Suprapubic skin (tissue), 4 donors: Measurements from ENCODE around the gene DDX18. TPM values are rescaled to one million over a fixed set of nuclear protein-coding genes. Genes with fewer than 3 reads are reported as not detected.

Experiments
- DNase-seq, 2 donors: peaks; one replicate each; pipeline ENCODE4 v3.0.0-alpha.2; 2019; ENCODE audit warnings: low spot score in 2 of 2
- H3K27ac ChIP-seq: fragments of 200-600 bp; sonication (generic); one replicate; pipeline ENCODE4 v1.5.1; 2019
- H3K27me3 ChIP-seq: fragments of 200-600 bp; sonication (generic); one replicate; pipeline ENCODE4 v1.5.1; 2019
- H3K36me3 ChIP-seq: fragments of 200-600 bp; sonication (generic); one replicate; pipeline ENCODE4 v1.5.1; 2019
- H3K4me1 ChIP-seq: fragments of 200-600 bp; sonication (generic); one replicate; pipeline ENCODE4 v1.5.1; 2019
- H3K4me3 ChIP-seq: fragments of 200-600 bp; sonication (generic); one replicate; pipeline ENCODE4 v1.5.1; 2019; ENCODE audit warnings: mild to moderate bottlenecking
- H3K9me3 ChIP-seq: fragments of 200-600 bp; sonication (generic); one replicate; pipeline ENCODE4 v1.5.1; 2019
- CTCF ChIP-seq, 2 donors: fragments of 200-600 bp in 1 of 2; fragments of 450-650 bp in 1 of 2; sonication (generic) in 1 of 2; IDR thresholded peaks; one replicate each; pipeline ENCODE4 v1.5.1; 2016 to 2019; ENCODE audit warnings: antibody characterized with exemption in 2 of 2, mild to moderate bottlenecking in 1 of 2, moderate library complexity in 1 of 2
- EP300 ChIP-seq: sonication (generic); formaldehyde crosslinking; IDR thresholded peaks from one replicate; pipeline ENCODE4 v1.6.1; 2017; ENCODE audit warnings: antibody characterized with exemption
- POLR2A ChIP-seq, 2 donors: fragments of 450-650 bp; IDR thresholded peaks; one replicate each; pipeline ENCODE4 v1.6.1; 2017; ENCODE audit warnings: antibody characterized with exemption in 2 of 2, mild to moderate bottlenecking in 2 of 2, moderate library complexity in 2 of 2
- POLR2AphosphoS5 ChIP-seq, 3 donors: sonication (generic); formaldehyde crosslinking; IDR thresholded peaks; one replicate each; pipeline ENCODE4 v1.6.1; 2017; ENCODE audit warnings: antibody characterized with exemption in 3 of 3
- WGBS: methylation state at CpG from one replicate; pipeline ENCODE4 v1.1.5; 2018; 5-methylcytosine and 5-hydroxymethylcytosine counted together
- total RNA-seq, 4 donors: library from RNA; depleted of rRNA; stranded (reverse); fragments of >200 nt; gene quantifications; one replicate each; pipeline ENCODE4 v1.1.0, GENCODE V29; 2016

Gene DDX18
- total RNA-seq, 4 donors from 2014 or later: 32.3 to 61.7 (median 39.6) TPM

- H3K27ac ChIP-seq: no peak overlapping the region
- no peak for TF ChIP-seq POLR2AphosphoS5 (IDR thresholded peaks at IDR 0.05)
- H3K36me3 ChIP-seq: no peaks in the 10 kb centered on the region
- H3K9me3 ChIP-seq: no peaks in the 10 kb centered on the region
- H3K4me3 ChIP-seq: no peak overlapping the region
- peaks cover 3% of the 10 kb centered on the region for H3K4me1 ChIP-seq
- DNase-seq: no peak
- peaks cover 35% of the 10 kb centered on the region for H3K27me3 ChIP-seq
Observed at GRCh38 chr2:117862459-117862858, 48.0 kb downstream of the DDX18 start.

GRCh38 chr2:117875786-117876185 is 61.3 kb downstream of the DDX18 start:
- H3K36me3 ChIP-seq: no peaks in the 10 kb centered on the region
- H3K9me3 ChIP-seq: no peaks in the 10 kb centered on the region
- H3K27ac ChIP-seq: no peak overlapping the region
- TF ChIP-seq POLR2A (IDR thresholded peaks at IDR 0.05) (no peak), POLR2AphosphoS5 (IDR thresholded peaks at IDR 0.05) (no peak), CTCF (IDR thresholded peaks at IDR 0.05) (no peak), EP300 (no peak)
- no peak overlapping the region for H3K4me3 ChIP-seq
- 42% methylated on average over 1 of the region's 1 CpG for WGBS
- H3K27me3 ChIP-seq: no peaks in the 10 kb centered on the region
- H3K4me1 ChIP-seq: no peaks in the 10 kb centered on the region
- DNase-seq: no peak

- WGBS: 93% methylated on average over 2 of the region's 2 CpGs
- DNase-seq: no peak
- Histone ChIP-seq H3K4me1 (no peaks in the 10 kb centered on the region), H3K36me3 (no peaks in the 10 kb centered on the region), H3K4me3 (no peak overlapping the region), H3K27me3 (no peaks in the 10 kb centered on the region), H3K27ac (no peak overlapping the region), H3K9me3 (no peaks in the 10 kb centered on the region)
- TF ChIP-seq CTCF (IDR thresholded peaks at IDR 0.05): no peak
Observed at GRCh38 chr2:117879003-117879402, 64.5 kb downstream of the DDX18 start.

Other genes starting within 250 kb of the DDX18 start
- gene CCDC93, start 199.4 kb downstream of the DDX18 start, total RNA-seq: 10 to 100 TPM; 11.6 to 55.6 (median 23.9) TPM